Effector CD4-positive, alpha-beta T cell (primary cell): ENCODE measurements around the gene RBM15B.
"Not testable (repeated sequence)": the region's sequence is repeated elsewhere in the genome, so short reads cannot be mapped to it uniquely, and the experiment has no call there.

Source experiments
- DNase-seq: peaks from one replicate; pipeline ENCODE4 v3.0.0-alpha.2; 2020

RBM15B gene

GRCh38 chr3:51378726-51379125 lies 12.4 kb upstream of the RBM15B start:
- no peak for DNase-seq

- no peak for DNase-seq
Measured at GRCh38 chr3:51379301-51379700, 11.8 kb upstream of the RBM15B start.

- no peak for DNase-seq
Measured at GRCh38 chr3:51379746-51380455, 11.2 kb upstream of the RBM15B start.

GRCh38 chr3:51380601-51381332 lies 10.3 kb upstream of the RBM15B start:
- no peak for DNase-seq

- no peak for DNase-seq
Measured at GRCh38 chr3:51381333-51381705, 9.8 kb upstream of the RBM15B start.

- DNase-seq = no peak
Measured at GRCh38 chr3:51382076-51382745, 8.9 kb upstream of the RBM15B start.

GRCh38 chr3:51382947-51383578 lies 8.0 kb upstream of the RBM15B start:
- no peak for DNase-seq

- DNase-seq = no peak
Measured at GRCh38 chr3:51384055-51384725, 6.9 kb upstream of the RBM15B start.

GRCh38 chr3:51384726-51385473 lies 6.2 kb upstream of the RBM15B start, which contains the start of gene MANF:
Gene MANF, plus strand, starts transcription at chr3:51385291. Its CDS starts 52 bp downstream, at chr3:51385343.
- peak; percentile 97 for DNase-seq

- no peak for DNase-seq
Measured at GRCh38 chr3:51385621-51386091, 5.4 kb upstream of the RBM15B start.

- no peak for DNase-seq
Measured at GRCh38 chr3:51386159-51386851, 4.8 kb upstream of the RBM15B start.

- no peak for DNase-seq
Measured at GRCh38 chr3:51386852-51387229, 4.2 kb upstream of the RBM15B start.

- not testable (repeated sequence) for DNase-seq
Measured at GRCh38 chr3:51387281-51387680, 3.8 kb upstream of the RBM15B start.

- DNase-seq = no peak
Measured at GRCh38 chr3:51388286-51389029, 2.6 kb upstream of the RBM15B start.

GRCh38 chr3:51389423-51390183 lies 1.5 kb upstream of the RBM15B start:
- peak; percentile 45 for DNase-seq

- no peak for DNase-seq
Measured at GRCh38 chr3:51390246-51391074, 625 bp upstream of the RBM15B start.

GRCh38 chr3:51391566-51392354 lies 675 bp downstream of the RBM15B start:
- peak; percentile 32 for DNase-seq
